ENCODE results near the gene CRAT. TPM values are rescaled to one million over a fixed set of nuclear protein-coding genes. Genes with fewer than 3 reads are reported as not detected.

CRAT gene
- polyA plus RNA-seq, 3 donors: 38.0 to 48.9 (median 45.9) TPM

GRCh38 chr9:129053020-129053419, 57.6 kb downstream of the CRAT start:
- no peak for DNase-seq (ENCODE audit: extremely low read depth in 1 of 11, low read depth in 9 of 11, low spot score in 4 of 11)

- DNase-seq (ENCODE audit: extremely low read depth in 1 of 11, low read depth in 9 of 11, low spot score in 4 of 11): peak in 3 of 11 donors; percentile 5 to 28 (median 14)
These were observed 58.0 kb downstream of the CRAT start for GRCh38 chr9:129052592-129052991.

Other genes with a start within 250 kb of the CRAT start
- 10 to 100 TPM; 14.5 to 27.9 (median 22.0) TPM for gene KYAT1, start 228.8 kb downstream of the CRAT start, polyA plus RNA-seq (ENCODE audit: insufficient read length in 3 of 3)
- 10 to 100 TPM; 26.9 to 34.5 (median 28.0) TPM for gene LRRC8A, start 228.7 kb downstream of the CRAT start, polyA plus RNA-seq (ENCODE audit: insufficient read length in 3 of 3)
- 10 to 100 TPM; 51.6 to 62.8 (median 56.2) TPM for gene PHYHD1, start 189.8 kb downstream of the CRAT start, polyA plus RNA-seq (ENCODE audit: insufficient read length in 3 of 3)
- 10 to 100 TPM; 13.0 to 17.6 (median 14.2) TPM for gene DOLK, start 163.2 kb downstream of the CRAT start, polyA plus RNA-seq (ENCODE audit: insufficient read length in 3 of 3)
- 10 to 100 TPM; 45.1 to 51.0 (median 46.6) TPM for gene NUP188, start 163.1 kb downstream of the CRAT start, polyA plus RNA-seq (ENCODE audit: insufficient read length in 3 of 3)
- 100 to 1,000 TPM in 2 of 3 donors, 10 to 100 TPM in 1; 88.6 to 172 (median 117) TPM for gene SH3GLB2, start 82.5 kb downstream of the CRAT start, polyA plus RNA-seq (ENCODE audit: insufficient read length in 3 of 3)
- 10 to 100 TPM; 16.8 to 28.5 (median 21.2) TPM for gene MIGA2, start 74.2 kb downstream of the CRAT start, polyA plus RNA-seq (ENCODE audit: insufficient read length in 3 of 3)
- gene DOLPP1, start 29.7 kb downstream of the CRAT start, polyA plus RNA-seq (ENCODE audit: insufficient read length in 3 of 3): 10 to 100 TPM; 16.0 to 23.9 (median 19.3) TPM
- gene PTPA, start 622 bp upstream of the CRAT start, polyA plus RNA-seq (ENCODE audit: insufficient read length in 3 of 3): 100 to 1,000 TPM in 2 of 3 donors, 10 to 100 TPM in 1; 99.1 to 135 (median 119) TPM
- 10 to 100 TPM in 2 of 3 donors, 1 to 10 TPM in 1; 7.8 to 15.5 (median 14.6) TPM for gene IER5L, start 67.5 kb upstream of the CRAT start, polyA plus RNA-seq (ENCODE audit: insufficient read length in 3 of 3)

All from renal cortex interstitium (tissue), 11 donors.